Endothelial cell of umbilical vein (primary cell): Measurements from ENCODE around the gene IL36G. TPM values are rescaled to one million over a fixed set of nuclear protein-coding genes. Genes with fewer than 3 reads are reported as not detected.

Source experiments
- BruUV-seq: library from RNA; stranded (reverse); fragments of 400-500 nt; replicated peaks from 2 replicates; lab custom pipeline; 2021; lab: Mats Ljungman, UMichigan
- CTCF ChIA-PET: fragments of 300-600, 350-600 bp; sonication (Branson Sonifier 250); formaldehyde crosslinking; loops from one replicate; lab custom pipeline; 2021; ENCODE audit warnings: antibody characterized with exemption, inconsistent platforms; lab: Charles Lee
- POLR2A ChIA-PET: fragments of 300-600, 350-600 bp; sonication (Branson Sonifier 250); formaldehyde crosslinking; loops from one replicate; lab custom pipeline; 2021; ENCODE audit warnings: antibody characterized with exemption, inconsistent platforms; lab: Charles Lee
- DNase-seq: peaks from one replicate; pipeline ENCODE4 v3.0.0-alpha.2; 2011; ENCODE audit warnings: low read depth, low spot score
- FAIRE-seq: peaks from 2 replicates; lab custom pipeline; 2011; peaks lifted over from hg19 to GRCh38; lab: Jason Lieb, UNC
- H2AFZ ChIP-seq: 2 replicates; pipeline ENCODE4 v1.6.0; 2012; ENCODE audit warnings: low read depth, low read length, control low read depth, inconsistent platforms
- H3K27ac ChIP-seq: 2 replicates; pipeline ENCODE4 v1.5.1; 2011; ENCODE audit warnings: low read depth, mild to moderate bottlenecking, control low read depth, low read length, moderate library complexity; ENCODE audit not compliant: insufficient read depth
- H3K27me3 ChIP-seq, 2 experiments: 2 replicates each; pipeline versions ENCODE4 v1.6.0 to v1.6.1; 2011; ENCODE audit warnings: low read length in 2 of 2, mixed read lengths in 1 of 2; ENCODE audit not compliant: control insufficient read depth in 2 of 2, insufficient read depth in 2 of 2
- H3K36me3 ChIP-seq, 2 experiments: 2 replicates in 1 of 2; 3 replicates in 1 of 2; pipeline ENCODE4 v1.5.1; 2011; ENCODE audit warnings: low read length in 2 of 2, mild to moderate bottlenecking in 1 of 2, moderate library complexity in 1 of 2; ENCODE audit not compliant: control insufficient read depth in 2 of 2, insufficient read depth in 2 of 2; ENCODE audit errors: extremely low read depth in 1 of 2
- H3K4me1 ChIP-seq: 3 replicates; pipeline ENCODE4 v1.5.1; 2011; ENCODE audit warnings: mild to moderate bottlenecking, low read length; ENCODE audit not compliant: control insufficient read depth, insufficient read depth; ENCODE audit errors: extremely low read depth
- H3K4me2 ChIP-seq: 2 replicates; pipeline ENCODE4 v1.6.1; 2011; ENCODE audit warnings: low read length, control low read depth, mixed read lengths; ENCODE audit not compliant: insufficient read depth
- H3K4me3 ChIP-seq, 3 experiments: fragments of 200-600 bp in 1 of 3; sonication (generic), shearing (Covaris generic) in 1 of 3; replicated peaks in 1 of 3; 2 replicates each; pipeline ENCODE4 v1.5.1; 2011 to 2016; ENCODE audit warnings: control low read depth in 3 of 3, low read length in 3 of 3, mild to moderate bottlenecking in 2 of 3, inconsistent platforms in 1 of 3, low read depth in 1 of 3, moderate library complexity in 1 of 3; ENCODE audit not compliant: insufficient read depth in 1 of 3
- H3K79me2 ChIP-seq: 2 replicates; pipeline ENCODE4 v1.6.0; 2012; ENCODE audit warnings: low read length, inconsistent platforms; ENCODE audit not compliant: control insufficient read depth, insufficient read depth
- H3K9ac ChIP-seq: replicated peaks from 2 replicates; pipeline ENCODE3; 2011; ENCODE audit warnings: low read length, control low read depth; ENCODE audit not compliant: insufficient read depth; ENCODE audit errors: extremely low read depth
- H3K9me1 ChIP-seq: replicated peaks from 3 replicates; pipeline ENCODE4 v1.6.0; 2011; ENCODE audit warnings: mild to moderate bottlenecking, low read length; ENCODE audit not compliant: control insufficient read depth, insufficient read depth; ENCODE audit errors: extremely low read depth
- H3K9me3 ChIP-seq: replicated peaks from 2 replicates; pipeline ENCODE4 v1.5.1; 2012; ENCODE audit warnings: low read length, inconsistent platforms; ENCODE audit not compliant: control insufficient read depth, insufficient read depth
- H4K20me1 ChIP-seq: replicated peaks from 2 replicates; pipeline ENCODE3; 2011; ENCODE audit warnings: mild to moderate bottlenecking, low read length; ENCODE audit not compliant: control insufficient read depth, insufficient read depth; ENCODE audit errors: extremely low read depth
- EZH2 ChIP-seq: IDR thresholded peaks from 2 replicates; pipeline ENCODE4 v1.6.1; 2012; ENCODE audit warnings: borderline replicate concordance, low read depth, mild to moderate bottlenecking, moderate library complexity, low read length, inconsistent platforms; ENCODE audit not compliant: severe bottlenecking
- FOS ChIP-seq: IDR thresholded peaks from 2 replicates; pipeline ENCODE4 v1.6.1; 2011; ENCODE audit warnings: mild to moderate bottlenecking, low read length, moderate library complexity, borderline replicate concordance; ENCODE audit not compliant: insufficient read depth
- GATA2 ChIP-seq: IDR thresholded peaks from 2 replicates; pipeline ENCODE4 v1.7.0; 2011; ENCODE audit warnings: low read depth, mild to moderate bottlenecking, moderate library complexity, mixed read lengths, low read length; ENCODE audit not compliant: insufficient read length, insufficient read depth
- JUN ChIP-seq: IDR thresholded peaks from 2 replicates; pipeline ENCODE4 v1.6.1; 2011; ENCODE audit warnings: borderline replicate concordance, low read depth; ENCODE audit not compliant: insufficient read length, insufficient read depth
- MYC ChIP-seq: IDR thresholded peaks from one replicate; pipeline ENCODE4 v1.6.1; 2011; ENCODE audit warnings: mild to moderate bottlenecking, low read depth, low read length
- POLR2A ChIP-seq: IDR thresholded peaks from 2 replicates; pipeline ENCODE4 v1.6.1; 2012; ENCODE audit warnings: low read depth, mild to moderate bottlenecking, control low read depth, low read length
- POLR2AphosphoS5 ChIP-seq: IDR thresholded peaks from 2 replicates; pipeline ENCODE4 v1.6.1; 2012; ENCODE audit warnings: low read depth, mild to moderate bottlenecking, control low read depth, low read length, moderate library complexity; ENCODE audit not compliant: insufficient read depth
- dilution Hi-C: fragments of 300-500 bp; cut with MboI; formaldehyde crosslinking; loops from one replicate; pipeline ENCODE4 v1.15.0; 2019; ENCODE audit warnings: low sequenced_read_pairs; ENCODE audit not compliant: extremely low pct_ligation_motif_present
- intact Hi-C: fragments of 100-400 bp; cut with micrococcal nuclease; formaldehyde crosslinking; loops from one replicate; pipeline ENCODE4 v1.10.0; 2022
- polyA plus RNA-seq, 4 experiments: library from polyadenylated mRNA; depleted of rRNA in 3 of 4; stranded (reverse) in 3 of 4; unstranded in 1 of 4; fragments of >200 nt; gene quantifications; 2 replicates each; pipeline versions ENCODE4 v1.2.1 to v1.2.3, GENCODE V29; 2011 to 2012; ENCODE audit warnings: missing spikeins in 1 of 4
- total RNA-seq: library from RNA; stranded (reverse); gene quantifications from 2 replicates; pipeline ENCODE4 v1.2.3, GENCODE V29; 2021
- TF ChIP-seq, protein P1 (sequence below): IDR thresholded peaks from 2 replicates; pipeline ENCODE4 v1.6.1; 2011; ENCODE audit not compliant: insufficient read depth, insufficient read length
- TF ChIP-seq, protein P2 (sequence below), 2 donors: IDR thresholded peaks; 1 replicate in 1 of 2; 2 replicates in 1 of 2; pipeline ENCODE4 v1.5.1; 2011; ENCODE audit warnings: low read length in 2 of 2, mild to moderate bottlenecking in 2 of 2, moderate library complexity in 2 of 2, control low read depth in 1 of 2, inconsistent platforms in 1 of 2, low read depth in 1 of 2; ENCODE audit not compliant: insufficient read depth in 1 of 2; ENCODE audit errors: extremely low read depth in 1 of 2

The IL36G gene
- total and polyA plus RNA-seq, 2 donors (not counting 3 experiments of a cell fraction or from before 2014, with no cell fraction given): not detected

DNA sequence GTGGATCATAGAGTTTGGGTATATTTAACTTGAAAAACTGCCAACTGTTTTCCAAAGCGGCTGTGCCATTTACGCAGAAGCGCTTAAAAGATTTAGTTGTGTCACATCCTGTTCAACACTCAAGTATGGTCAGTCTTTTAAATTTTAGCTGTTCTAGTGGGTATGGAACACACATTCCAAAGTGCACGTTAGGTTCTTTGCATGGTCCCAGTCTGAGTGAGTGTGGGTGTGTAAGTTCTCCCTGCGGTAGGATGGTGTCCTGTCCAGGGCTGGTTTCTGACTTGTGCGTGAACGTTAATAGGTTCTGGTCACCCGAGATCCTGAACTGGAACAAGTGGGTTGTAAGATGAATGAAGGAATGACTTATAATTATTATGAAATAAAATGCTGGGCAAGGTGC lies 28.4 kb upstream of the IL36G start:
- Histone ChIP-seq H3K27ac (no peak overlapping the region), H4K20me1 (no peaks in the 10 kb centered on the region), H3K79me2 (no peaks in the 10 kb centered on the region), H3K4me2 (no peak overlapping the region), H3K9me3 (no peaks in the 10 kb centered on the region), H3K9ac (no peak overlapping the region), H3K4me3 (no peak overlapping the region), H3K36me3 (no peaks in the 10 kb centered on the region), H3K4me1 (no peaks in the 10 kb centered on the region), H2AFZ (no peak overlapping the region), H3K27me3 (peaks cover 6 to 33% of the 10 kb centered on the region in 2 experiments), H3K9me1 (no peaks in the 10 kb centered on the region)
- POLR2A ChIA-PET: no interaction called here
- FAIRE-seq (no peak), DNase-seq (no peak)
- no TSS peak for BruUV-seq
- CTCF ChIA-PET: interaction anchor here (1.5 kb wide), 1 partner anchor 9 kb away, joined by 5 read pairs; no protein-coding TSS in a partner anchor
- intact Hi-C loops: no loop called here
- TF ChIP-seq MYC: no peak
- TF ChIP-seq EZH2: no peak
- no peak for TF ChIP-seq JUN
- TF ChIP-seq FOS: no peak
- no peak for TF ChIP-seq POLR2A
- TF ChIP-seq, protein P1, sequence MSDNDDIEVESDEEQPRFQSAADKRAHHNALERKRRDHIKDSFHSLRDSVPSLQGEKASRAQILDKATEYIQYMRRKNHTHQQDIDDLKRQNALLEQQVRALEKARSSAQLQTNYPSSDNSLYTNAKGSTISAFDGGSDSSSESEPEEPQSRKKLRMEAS: no peak
- TF ChIP-seq GATA2: no peak
- TF ChIP-seq, protein P2, sequence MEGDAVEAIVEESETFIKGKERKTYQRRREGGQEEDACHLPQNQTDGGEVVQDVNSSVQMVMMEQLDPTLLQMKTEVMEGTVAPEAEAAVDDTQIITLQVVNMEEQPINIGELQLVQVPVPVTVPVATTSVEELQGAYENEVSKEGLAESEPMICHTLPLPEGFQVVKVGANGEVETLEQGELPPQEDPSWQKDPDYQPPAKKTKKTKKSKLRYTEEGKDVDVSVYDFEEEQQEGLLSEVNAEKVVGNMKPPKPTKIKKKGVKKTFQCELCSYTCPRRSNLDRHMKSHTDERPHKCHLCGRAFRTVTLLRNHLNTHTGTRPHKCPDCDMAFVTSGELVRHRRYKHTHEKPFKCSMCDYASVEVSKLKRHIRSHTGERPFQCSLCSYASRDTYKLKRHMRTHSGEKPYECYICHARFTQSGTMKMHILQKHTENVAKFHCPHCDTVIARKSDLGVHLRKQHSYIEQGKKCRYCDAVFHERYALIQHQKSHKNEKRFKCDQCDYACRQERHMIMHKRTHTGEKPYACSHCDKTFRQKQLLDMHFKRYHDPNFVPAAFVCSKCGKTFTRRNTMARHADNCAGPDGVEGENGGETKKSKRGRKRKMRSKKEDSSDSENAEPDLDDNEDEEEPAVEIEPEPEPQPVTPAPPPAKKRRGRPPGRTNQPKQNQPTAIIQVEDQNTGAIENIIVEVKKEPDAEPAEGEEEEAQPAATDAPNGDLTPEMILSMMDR (IDR thresholded peaks at IDR 0.05; ENCODE audit: extremely low read depth in 1 of 2, insufficient read depth in 1 of 2, low read depth in 1 of 2, low read length in 2 of 2): no peak
- no peak for TF ChIP-seq POLR2AphosphoS5
- dilution Hi-C loops: loop anchor here (25.0 kb wide), 1 partner anchor 187 kb away; the partner anchor contains the start of gene CKAP2L
